ENCODE results near the gene PHOSPHO2. TPM values are rescaled to one million over a fixed set of nuclear protein-coding genes. Genes with fewer than 3 reads are reported as not detected.
A peak's percentile ranks its signal among the peaks of the same experiment; 100 is the strongest.

Gene PHOSPHO2
- total and polyA plus RNA-seq, 9 of the 15 experiments (the other 6 are each of a cell fraction or from before 2014, with no cell fraction given), result 7.8 to 19.1 (median 11.7) TPM

- TF ChIP-seq, protein P1, sequence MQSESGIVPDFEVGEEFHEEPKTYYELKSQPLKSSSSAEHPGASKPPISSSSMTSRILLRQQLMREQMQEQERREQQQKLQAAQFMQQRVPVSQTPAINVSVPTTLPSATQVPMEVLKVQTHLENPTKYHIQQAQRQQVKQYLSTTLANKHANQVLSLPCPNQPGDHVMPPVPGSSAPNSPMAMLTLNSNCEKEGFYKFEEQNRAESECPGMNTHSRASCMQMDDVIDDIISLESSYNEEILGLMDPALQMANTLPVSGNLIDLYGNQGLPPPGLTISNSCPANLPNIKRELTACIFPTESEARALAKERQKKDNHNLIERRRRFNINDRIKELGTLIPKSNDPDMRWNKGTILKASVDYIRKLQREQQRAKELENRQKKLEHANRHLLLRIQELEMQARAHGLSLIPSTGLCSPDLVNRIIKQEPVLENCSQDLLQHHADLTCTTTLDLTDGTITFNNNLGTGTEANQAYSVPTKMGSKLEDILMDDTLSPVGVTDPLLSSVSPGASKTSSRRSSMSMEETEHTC (IDR thresholded peaks at IDR 0.05), result no peak
- TF ChIP-seq YBX1 (IDR thresholded peaks at IDR 0.05), result no peak
- TF ChIP-seq MEF2D (tag; conservative IDR thresholded peaks at IDR 0.05; ENCODE audit: low read depth), result peak; percentile 75; the same call in 1 of the 2 replicates
- TF ChIP-seq SRSF7 (optimal IDR thresholded peaks at IDR 0.05; ENCODE audit: low read depth, low read length), result no peak
- TF ChIP-seq RAD21 (CRISPR knock-in tag; conservative IDR thresholded peaks at IDR 0.05 in 1 of 2, IDR thresholded peaks at IDR 0.05 in 1 of 2), result no peak
- 0 out of 2 replicates have a peak, but pooled peaks have one; percentile 38 for TF ChIP-seq ZEB2 (IDR thresholded peaks at IDR 0.05)
- TF ChIP-seq ZNF668 (CRISPR knock-in tag; IDR thresholded peaks at IDR 0.05), result 0 out of 2 replicates have a peak, but pooled peaks have one; percentile 22
- TF ChIP-seq ZNF175 (CRISPR knock-in tag; IDR thresholded peaks at IDR 0.05; ENCODE audit: low read depth), result 0 out of 2 replicates have a peak, but pooled peaks have one; percentile 67
- no peak for TF ChIP-seq ZNF766 (CRISPR knock-in tag; conservative IDR thresholded peaks at IDR 0.05)
- no peak for TF ChIP-seq HMGN3 (IDR thresholded peaks at IDR 0.05; ENCODE audit: borderline replicate concordance, extremely low read depth, insufficient read length, low read depth, low read length)
- TF ChIP-seq HINFP (tag; conservative IDR thresholded peaks at IDR 0.05; ENCODE audit: low read depth), result peak; percentile 62; the same call in 1 of the 2 replicates
- TF ChIP-seq, protein P2, sequence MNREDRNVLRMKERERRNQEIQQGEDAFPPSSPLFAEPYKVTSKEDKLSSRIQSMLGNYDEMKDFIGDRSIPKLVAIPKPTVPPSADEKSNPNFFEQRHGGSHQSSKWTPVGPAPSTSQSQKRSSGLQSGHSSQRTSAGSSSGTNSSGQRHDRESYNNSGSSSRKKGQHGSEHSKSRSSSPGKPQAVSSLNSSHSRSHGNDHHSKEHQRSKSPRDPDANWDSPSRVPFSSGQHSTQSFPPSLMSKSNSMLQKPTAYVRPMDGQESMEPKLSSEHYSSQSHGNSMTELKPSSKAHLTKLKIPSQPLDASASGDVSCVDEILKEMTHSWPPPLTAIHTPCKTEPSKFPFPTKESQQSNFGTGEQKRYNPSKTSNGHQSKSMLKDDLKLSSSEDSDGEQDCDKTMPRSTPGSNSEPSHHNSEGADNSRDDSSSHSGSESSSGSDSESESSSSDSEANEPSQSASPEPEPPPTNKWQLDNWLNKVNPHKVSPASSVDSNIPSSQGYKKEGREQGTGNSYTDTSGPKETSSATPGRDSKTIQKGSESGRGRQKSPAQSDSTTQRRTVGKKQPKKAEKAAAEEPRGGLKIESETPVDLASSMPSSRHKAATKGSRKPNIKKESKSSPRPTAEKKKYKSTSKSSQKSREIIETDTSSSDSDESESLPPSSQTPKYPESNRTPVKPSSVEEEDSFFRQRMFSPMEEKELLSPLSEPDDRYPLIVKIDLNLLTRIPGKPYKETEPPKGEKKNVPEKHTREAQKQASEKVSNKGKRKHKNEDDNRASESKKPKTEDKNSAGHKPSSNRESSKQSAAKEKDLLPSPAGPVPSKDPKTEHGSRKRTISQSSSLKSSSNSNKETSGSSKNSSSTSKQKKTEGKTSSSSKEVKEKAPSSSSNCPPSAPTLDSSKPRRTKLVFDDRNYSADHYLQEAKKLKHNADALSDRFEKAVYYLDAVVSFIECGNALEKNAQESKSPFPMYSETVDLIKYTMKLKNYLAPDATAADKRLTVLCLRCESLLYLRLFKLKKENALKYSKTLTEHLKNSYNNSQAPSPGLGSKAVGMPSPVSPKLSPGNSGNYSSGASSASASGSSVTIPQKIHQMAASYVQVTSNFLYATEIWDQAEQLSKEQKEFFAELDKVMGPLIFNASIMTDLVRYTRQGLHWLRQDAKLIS (CRISPR knock-in tag; IDR thresholded peaks at IDR 0.05), result no peak
- TF ChIP-seq, protein P3, sequence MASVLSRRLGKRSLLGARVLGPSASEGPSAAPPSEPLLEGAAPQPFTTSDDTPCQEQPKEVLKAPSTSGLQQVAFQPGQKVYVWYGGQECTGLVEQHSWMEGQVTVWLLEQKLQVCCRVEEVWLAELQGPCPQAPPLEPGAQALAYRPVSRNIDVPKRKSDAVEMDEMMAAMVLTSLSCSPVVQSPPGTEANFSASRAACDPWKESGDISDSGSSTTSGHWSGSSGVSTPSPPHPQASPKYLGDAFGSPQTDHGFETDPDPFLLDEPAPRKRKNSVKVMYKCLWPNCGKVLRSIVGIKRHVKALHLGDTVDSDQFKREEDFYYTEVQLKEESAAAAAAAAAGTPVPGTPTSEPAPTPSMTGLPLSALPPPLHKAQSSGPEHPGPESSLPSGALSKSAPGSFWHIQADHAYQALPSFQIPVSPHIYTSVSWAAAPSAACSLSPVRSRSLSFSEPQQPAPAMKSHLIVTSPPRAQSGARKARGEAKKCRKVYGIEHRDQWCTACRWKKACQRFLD (CRISPR knock-in tag; IDR thresholded peaks at IDR 0.05), result peak; percentile 73
- TF ChIP-seq THAP12 (CRISPR knock-in tag; IDR thresholded peaks at IDR 0.05), result no peak
Observed at GRCh38 chr2:169716938-169717690, 22.8 kb downstream of the PHOSPHO2 start (continued).
